HG02623 (cell line): ENCODE measurements around the gene CDK14.

Experiments used
- ATAC-seq: cut with Tn5 transposase; IDR thresholded peaks from one replicate; pipeline ENCODE4 v1.9.1; 2021; ENCODE audit warnings: moderate library complexity; ENCODE audit not compliant: unreplicated experiment

CDK14 gene

DNA sequence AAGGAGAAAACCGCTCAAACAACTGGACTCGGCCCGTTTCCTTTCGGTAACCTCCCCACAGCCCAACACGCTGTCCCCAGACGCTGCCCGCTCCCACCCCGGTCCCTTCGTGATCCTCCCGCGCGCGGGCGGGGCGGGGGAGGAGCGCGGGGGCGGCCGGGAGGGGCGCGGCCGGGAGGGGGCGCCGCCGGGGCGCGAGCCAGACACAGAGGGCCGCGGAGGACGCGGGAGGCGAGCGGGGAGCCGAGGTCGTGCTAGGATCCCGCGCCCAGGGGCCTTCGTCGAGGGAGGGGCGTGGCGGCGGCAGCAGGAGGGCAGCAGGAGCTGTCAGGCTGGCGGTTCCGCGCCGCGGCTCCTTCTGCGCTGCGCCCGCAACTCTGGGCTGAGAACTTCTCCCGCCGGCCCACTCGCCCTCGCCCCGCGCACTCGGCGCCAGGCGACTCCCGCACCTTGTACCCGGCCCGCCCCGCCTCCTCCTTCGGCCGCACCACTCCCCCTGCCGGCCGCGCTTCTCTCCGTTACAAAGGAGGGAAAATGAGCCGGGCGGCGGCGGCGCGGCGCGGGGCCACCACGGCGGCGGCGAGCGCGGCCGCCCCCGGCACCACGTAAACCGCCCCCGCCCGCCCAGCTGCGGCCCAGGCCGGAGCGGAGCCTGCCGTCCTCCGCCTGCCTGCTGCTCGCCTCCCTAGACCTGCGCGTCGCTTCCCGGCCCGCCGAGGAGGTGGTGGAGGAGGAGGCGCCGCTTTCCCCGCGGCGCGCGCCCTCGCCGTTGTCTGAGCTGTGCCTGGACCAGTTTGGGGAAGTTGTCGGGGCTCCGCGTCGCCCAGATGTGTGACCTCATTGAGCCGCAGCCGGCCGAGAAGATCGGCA is at the start of gene CDK14:
CDK14 (plus strand) TSS at position 521 of the 870 bp plus-strand sequence; CDS start at position 828, 307 bp downstream.
- peak; percentile 55 for ATAC-seq

DNA sequence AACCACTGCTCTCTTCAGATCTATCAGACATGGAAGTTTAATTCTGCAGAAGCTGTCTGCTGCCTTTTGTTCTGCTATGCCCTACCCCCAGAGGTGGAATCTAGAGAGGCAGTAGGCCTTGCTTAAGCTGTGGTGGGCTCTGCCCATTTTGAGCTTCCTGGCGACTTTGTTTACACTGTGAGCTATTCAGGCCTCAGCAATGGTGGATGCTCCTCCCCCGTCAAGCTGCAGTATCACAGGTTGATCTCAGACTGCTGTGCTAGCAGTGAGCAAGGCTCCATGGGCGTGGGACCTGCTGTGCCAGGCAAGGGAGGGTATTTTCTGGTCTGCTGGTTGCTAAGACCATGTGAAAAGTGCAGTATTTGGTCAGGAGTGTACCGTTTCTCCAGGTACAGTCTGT is 45.1 kb upstream of the CDK14 start:
- no peak for ATAC-seq

DNA sequence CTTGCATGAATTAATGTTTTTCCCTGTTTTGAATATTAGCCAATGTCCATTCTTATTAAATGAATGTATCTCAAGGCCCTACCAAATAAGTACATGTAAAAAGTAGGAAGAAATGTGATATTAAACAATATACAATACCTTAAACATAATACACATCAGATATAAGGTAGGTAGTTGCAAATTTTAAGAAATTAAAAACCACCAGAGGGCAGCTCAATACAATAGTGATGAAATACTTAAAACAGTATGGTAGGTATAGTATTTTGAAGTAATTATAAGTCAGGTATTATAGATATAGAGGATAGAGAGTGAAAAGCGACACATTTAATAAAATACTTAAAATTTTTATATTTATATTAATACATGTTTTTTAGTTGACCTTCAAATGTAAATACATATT is 43.6 kb upstream of the CDK14 start:
- no peak for ATAC-seq

GRCh38 chr7:90560730-90561129 is 35.4 kb upstream of the CDK14 start:
- no peak for ATAC-seq

- ATAC-seq = no peak
Measured at GRCh38 chr7:90563286-90563685, 32.8 kb upstream of the CDK14 start.

- no peak for ATAC-seq
Measured at GRCh38 chr7:90564455-90564854, 31.7 kb upstream of the CDK14 start.

- no peak for ATAC-seq
Measured at GRCh38 chr7:90568213-90568612, 27.9 kb upstream of the CDK14 start.

DNA sequence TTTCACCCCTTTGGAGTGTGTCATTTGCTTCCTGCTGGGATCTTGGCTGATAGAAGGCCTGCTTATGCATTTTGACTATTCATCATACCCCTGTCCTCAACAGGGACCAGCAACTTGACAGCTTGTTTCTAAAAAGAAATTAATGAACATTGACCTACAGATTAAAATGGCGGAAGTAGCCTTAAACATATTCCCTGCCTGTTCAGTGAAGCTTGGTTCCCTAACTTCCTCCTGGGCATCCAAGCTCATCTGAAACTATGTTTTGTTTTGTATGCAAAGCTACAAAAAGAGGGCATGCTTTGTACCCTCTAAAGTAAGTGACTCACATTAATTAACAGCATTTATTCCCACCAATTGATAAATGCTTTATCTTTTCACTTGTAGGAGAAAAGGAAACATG is 26.8 kb upstream of the CDK14 start:
- no peak for ATAC-seq

DNA sequence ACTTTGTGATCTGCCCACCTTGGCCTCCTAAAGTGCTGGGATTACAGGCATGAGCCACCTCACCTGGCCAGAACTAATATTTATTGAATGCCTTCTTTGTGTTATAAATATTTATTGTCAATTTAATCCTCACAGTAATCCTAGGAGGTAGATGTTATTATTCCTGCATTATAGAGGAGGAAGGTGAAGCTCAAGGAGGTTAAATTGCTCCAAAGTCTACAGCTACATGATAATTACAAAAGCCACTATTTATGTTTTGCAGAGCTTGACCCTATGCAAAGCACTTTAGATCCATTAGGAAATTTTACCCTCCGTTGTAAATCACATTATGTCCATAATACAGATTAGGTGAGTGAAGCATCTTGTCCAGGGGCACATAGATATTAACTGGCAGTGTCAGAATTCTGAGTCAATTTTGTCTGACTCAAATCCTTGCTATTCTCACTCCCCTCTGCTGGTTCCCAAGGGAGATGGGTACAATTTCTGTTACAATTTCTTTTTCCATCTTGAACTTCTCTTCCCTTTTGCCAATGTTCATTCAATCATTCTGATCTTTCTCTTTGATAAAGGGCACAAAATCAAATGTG is 25.7 kb upstream of the CDK14 start:
- no peak for ATAC-seq

- ATAC-seq = no peak
Measured at GRCh38 chr7:90574146-90574819, 21.8 kb upstream of the CDK14 start.

- ATAC-seq = no peak
Measured at GRCh38 chr7:90574820-90575187, 21.3 kb upstream of the CDK14 start.

DNA sequence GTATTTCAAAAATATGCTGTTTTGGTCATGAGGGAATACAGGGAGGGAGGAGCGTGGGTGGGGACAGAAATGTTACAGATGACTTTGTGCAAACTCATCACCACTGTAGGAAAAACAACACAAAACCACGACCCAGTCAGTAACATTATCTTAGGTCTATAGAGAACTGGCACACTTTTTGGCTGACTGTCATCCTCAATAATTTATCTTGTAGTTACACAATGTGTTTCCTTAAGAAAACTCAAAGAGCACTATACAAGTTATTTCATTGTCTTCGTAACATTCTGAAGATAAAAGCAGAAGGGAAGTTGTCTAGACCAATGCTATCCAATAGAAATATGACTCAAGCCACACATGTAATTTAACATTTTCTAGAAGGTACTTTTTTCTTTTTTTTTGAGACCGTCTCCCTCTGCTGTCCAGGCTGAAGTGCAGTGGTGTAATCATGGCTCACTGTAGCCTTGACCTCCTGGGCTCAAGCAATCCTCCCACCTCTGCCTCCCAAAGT is 16.9 kb upstream of the CDK14 start:
- no peak for ATAC-seq

DNA sequence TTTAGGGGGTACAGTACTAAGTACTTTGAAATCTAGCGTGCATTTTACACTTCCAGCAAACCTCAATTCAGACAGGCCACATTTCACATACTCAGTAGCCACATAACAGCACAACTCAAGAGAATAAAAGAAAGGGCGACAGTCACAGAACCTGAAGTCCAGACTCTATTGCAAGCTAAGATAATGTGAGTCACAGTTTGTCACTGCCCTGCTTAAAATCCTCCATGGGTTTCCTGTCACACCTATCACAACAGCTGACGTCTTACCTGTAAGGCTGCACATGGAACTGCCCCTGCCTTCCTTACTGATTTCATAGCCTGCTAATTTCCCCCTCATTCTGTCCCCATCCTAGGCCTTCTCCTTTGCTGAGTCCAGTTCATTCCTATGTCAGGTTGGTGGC is 16.1 kb upstream of the CDK14 start:
- no peak for ATAC-seq

DNA sequence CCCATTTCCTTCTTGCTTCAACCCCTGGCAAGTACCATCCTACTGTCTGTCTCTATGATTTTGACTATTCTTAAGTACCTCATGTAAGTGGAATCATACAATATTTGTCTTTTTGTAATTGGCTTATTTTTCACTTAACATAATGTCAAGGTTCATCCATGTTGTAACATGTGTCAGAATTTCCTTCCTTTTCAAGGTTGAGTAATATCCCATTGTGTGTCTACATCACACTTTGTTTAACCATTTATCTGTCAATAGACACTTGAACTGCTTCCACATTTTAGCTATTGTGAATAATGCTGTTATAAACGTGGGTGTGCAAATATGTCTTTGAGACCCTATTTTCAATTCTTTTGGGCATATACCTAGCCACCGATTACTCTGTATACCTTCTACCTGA is 14.0 kb upstream of the CDK14 start:
- no peak for ATAC-seq

DNA sequence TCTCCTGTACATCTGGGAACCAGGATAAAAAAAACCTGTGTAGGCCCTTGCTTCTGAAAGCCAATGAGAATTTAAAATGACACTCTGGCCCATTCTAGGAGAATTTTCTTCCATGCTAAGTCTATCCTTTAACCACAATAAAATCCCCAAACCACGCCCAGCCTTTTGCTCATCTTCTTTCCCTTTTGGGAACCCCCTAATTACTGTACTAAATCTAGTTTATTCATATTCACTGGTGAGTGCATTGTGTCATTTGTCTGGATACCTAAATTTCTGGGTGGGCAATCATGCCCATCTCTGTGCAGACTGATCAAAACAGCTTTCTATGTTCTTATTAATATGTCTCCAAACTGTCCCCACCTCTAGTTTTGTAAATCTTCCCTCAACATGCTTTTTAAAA is 11.7 kb upstream of the CDK14 start:
- ATAC-seq = no peak

DNA sequence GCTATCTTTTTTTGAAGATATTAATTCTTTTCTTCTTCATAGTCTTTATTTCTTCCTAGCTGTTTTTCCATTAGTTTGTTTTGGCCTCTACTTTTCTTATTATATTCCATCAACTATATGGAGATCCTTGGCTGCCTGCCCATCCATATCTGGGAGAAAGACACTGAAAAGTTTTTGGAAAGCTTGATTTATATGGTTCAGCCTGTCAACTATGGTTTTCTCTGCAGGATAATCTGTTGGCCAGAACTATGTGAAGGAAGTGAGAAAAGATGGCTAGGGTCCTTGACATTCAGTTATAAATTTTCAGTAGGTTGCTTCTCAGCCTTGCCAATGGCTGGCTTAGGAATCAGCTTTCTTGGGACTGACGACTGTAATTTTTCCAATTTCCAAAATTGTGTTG is 10.0 kb upstream of the CDK14 start:
- no peak for ATAC-seq

DNA sequence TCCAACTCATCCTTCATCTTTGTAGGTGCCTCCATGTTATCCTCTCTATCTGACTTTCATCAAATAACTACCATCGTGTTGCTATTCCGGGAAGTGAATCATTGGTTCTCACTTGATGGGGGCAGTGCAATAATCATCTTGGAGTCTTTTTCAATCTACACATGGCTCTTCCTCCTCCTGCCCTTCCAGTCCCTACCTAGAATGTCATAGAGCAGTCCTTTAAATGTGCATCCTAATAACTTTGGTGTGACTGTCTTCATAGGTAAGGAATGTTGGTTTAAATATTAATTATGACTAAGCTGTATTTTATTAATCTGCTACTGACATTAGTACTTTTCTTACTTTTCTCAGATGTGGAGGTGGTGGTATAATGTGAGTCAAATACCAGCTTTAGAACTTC is 8.4 kb upstream of the CDK14 start:
- no peak for ATAC-seq

DNA sequence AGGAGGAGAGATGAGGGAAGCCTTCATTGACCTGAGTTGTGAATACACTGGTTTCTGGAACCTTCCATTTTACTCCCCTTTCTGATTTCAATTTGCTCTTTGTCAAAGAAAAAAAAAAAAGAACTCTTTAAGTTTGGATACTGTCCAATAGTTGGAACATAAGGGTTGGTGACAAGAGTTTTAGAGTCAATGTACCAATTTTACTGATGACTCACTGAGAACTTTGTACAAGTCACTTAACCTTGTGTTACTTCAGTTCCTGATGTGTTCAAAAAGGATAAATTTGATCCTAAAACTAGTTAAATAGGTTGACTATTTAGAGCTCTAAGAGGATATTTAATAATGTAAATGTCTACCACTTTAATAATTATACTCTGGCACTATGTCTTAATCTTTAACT is 4.1 kb upstream of the CDK14 start:
- ATAC-seq = no peak

DNA sequence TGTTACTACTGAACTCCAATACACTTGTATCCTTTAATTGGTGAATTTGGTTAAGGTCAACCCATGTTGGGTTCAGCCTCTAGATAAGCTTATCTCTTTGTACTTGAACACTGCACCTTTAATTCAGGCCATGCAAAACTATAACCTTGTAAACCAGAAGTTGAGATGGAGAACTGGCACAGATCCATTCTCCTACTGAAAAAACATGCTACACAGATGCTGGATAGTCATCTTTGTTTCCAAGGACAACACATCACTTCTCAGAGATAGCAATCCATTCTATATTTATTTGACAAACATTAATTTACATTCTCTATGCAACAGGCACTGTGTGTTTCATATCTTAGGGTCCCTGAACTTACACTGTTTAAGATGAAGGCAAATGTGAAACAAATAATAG is 2.9 kb upstream of the CDK14 start:
- no peak for ATAC-seq

- no peak for ATAC-seq
Measured at GRCh38 chr7:90594751-90595317, 1.3 kb upstream of the CDK14 start.

DNA sequence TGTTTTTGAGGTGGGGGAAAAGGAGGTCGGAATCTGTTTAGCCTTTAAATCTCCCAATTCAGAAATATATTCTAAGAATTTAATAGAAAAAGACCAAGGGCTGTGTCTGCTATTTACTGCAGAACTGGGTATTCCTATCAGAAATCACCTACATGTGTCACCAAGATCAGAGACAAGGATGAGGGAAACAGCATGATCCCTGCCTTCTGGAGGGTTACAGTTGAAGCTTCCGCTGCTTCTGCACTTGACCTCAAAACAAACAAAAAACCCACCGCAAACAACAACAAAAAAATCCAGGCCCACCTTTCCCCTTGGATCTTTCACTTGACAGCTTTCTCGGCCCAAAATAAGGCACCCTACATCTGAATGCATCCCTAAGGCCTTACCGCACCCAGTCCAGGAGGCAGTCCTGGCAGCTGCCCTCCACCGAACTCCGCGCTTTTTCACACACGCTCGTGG is 750 bp upstream of the CDK14 start:
- no peak for ATAC-seq
